Measurements from ENCODE around the gene GCN1. TPM values are rescaled to one million over a fixed set of nuclear protein-coding genes. Genes with fewer than 3 reads are reported as not detected.
A peak's percentile ranks its signal among the peaks of the same experiment; 100 is the strongest.

Gene GCN1
- total and polyA plus RNA-seq, 10 donors: 10.4 to 131 (median 95.5) TPM

DNA sequence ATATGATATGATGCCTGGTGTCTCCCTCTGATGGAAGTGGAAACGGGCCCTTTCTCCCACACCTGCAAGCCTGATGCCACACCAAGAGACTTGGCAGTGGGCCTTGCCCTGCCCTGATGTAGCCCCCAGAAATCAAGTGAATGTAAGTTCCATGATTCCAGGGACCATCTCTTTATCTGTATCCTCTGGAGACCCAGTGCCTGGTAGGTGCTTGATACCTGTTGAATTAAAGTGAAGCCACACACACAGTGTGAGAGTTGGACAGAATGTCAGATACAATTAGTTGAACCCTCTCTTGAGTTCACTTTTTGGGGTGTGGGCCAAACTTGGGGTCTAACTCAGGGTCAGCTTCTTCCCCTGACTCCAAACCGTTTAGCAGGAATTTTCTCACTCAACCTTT lies 73.2 kb downstream of the GCN1 start:
- Histone ChIP-seq H3K27ac (peak overlapping the region in 6 of 8 donors; percentile 9 to 98 (median 34)), H3K4me3 (no peak overlapping the region), H3K36me3 (peaks cover 0 to 8% (median 2%) of the 10 kb centered on the region in 6 donors), H3K9me3 (no peaks in the 10 kb centered on the region), H3K4me1 (peaks cover 23 to 92% (median 70%) of the 10 kb centered on the region in 6 donors), H3K27me3 (replicated peaks in 1 of 7) (no peaks in the 10 kb centered on the region)
- DNase-seq: no peak
- intact Hi-C loops (cut with DNase I; ENCODE audit: low total_unique reads): no loop called here
- TF ChIP-seq POLR2AphosphoS5 (IDR thresholded peaks at IDR 0.05): no peak
- TF ChIP-seq, protein P1, sequence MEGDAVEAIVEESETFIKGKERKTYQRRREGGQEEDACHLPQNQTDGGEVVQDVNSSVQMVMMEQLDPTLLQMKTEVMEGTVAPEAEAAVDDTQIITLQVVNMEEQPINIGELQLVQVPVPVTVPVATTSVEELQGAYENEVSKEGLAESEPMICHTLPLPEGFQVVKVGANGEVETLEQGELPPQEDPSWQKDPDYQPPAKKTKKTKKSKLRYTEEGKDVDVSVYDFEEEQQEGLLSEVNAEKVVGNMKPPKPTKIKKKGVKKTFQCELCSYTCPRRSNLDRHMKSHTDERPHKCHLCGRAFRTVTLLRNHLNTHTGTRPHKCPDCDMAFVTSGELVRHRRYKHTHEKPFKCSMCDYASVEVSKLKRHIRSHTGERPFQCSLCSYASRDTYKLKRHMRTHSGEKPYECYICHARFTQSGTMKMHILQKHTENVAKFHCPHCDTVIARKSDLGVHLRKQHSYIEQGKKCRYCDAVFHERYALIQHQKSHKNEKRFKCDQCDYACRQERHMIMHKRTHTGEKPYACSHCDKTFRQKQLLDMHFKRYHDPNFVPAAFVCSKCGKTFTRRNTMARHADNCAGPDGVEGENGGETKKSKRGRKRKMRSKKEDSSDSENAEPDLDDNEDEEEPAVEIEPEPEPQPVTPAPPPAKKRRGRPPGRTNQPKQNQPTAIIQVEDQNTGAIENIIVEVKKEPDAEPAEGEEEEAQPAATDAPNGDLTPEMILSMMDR (IDR thresholded peaks at IDR 0.05 in 8 of 11, conservative IDR thresholded peaks at IDR 0.05 in 3 of 11): no peak
- no peak for TF ChIP-seq POLR2A (IDR thresholded peaks at IDR 0.05)
- WGBS, 5 donors: 53 to 67% (median 59%) methylated on average over 2 of the region's 2 CpGs

- H3K4me3 ChIP-seq: peak overlapping the region in 1 of 8 donors; percentile 88
- H3K27me3 ChIP-seq (replicated peaks in 1 of 7): no peaks in the 10 kb centered on the region
- TF ChIP-seq POLR2A (IDR thresholded peaks at IDR 0.05): no peak
- TF ChIP-seq, protein P1 (IDR thresholded peaks at IDR 0.05 in 8 of 11, conservative IDR thresholded peaks at IDR 0.05 in 3 of 11): no peak
- TF ChIP-seq POLR2AphosphoS5 (IDR thresholded peaks at IDR 0.05): no peak
- peaks cover 0 to 8% (median 0%) of the 10 kb centered on the region in 6 donors for H3K36me3 ChIP-seq
- intact Hi-C loops (cut with DNase I; ENCODE audit: low total_unique reads): no loop called here
- no peak for DNase-seq
- 49 to 63% (median 53%) methylated on average over 9 of the region's 9 CpGs for WGBS, 5 donors
- peak overlapping the region; percentile 35 to 99 (median 96) for H3K27ac ChIP-seq
- no peaks in the 10 kb centered on the region for H3K9me3 ChIP-seq
- H3K4me1 ChIP-seq: peaks cover 36 to 90% (median 79%) of the 10 kb centered on the region in 6 donors
Observed at GRCh38 chr12:120119271-120119973, 75.1 kb downstream of the GCN1 start.

DNA sequence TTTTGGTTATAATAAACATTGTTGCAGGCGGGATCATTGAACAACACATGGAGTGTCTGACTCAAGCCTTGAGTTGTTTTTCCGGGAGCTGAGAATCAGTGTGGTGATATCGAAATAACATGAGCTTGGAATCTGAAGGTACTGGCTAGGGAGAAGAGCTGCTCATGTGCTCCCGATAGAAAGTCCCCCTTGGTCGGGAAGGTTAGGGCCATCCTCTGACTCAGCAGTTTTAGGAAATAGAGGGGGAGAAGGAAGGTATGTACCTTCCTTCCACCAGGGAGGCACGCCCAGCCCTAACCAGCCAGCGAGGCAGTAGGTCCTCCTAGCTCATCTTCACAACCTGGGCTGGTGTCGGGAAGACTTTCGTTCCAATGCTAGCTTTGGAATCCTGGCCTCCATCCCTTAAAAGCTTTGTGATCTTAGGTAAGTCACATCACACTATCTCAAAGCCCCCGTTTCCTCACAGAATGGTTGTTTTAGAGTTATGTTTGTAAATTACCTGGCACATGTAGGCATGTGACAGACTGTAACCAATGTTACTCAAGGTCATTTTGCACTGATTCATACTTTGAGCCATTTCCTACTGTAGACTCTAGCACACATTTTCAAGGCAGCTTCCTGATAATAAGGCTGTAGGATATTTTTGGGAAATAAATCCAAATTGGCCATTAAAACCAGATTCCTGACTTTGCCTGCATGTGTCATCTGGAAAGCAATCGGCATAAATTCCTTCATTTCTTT lies 76.0 kb downstream of the GCN1 start:
- 59 to 71% (median 68%) methylated on average over 11 of the region's 11 CpGs for WGBS, 5 donors
- DNase-seq: no peak
- Histone ChIP-seq H3K27me3 (replicated peaks in 1 of 7) (no peaks in the 10 kb centered on the region), H3K36me3 (peaks cover 0 to 17% (median 5%) of the 10 kb centered on the region in 6 donors), H3K4me1 (peaks cover 36 to 90% (median 84%) of the 10 kb centered on the region in 6 donors), H3K9me3 (no peaks in the 10 kb centered on the region), H3K27ac (peak overlapping the region; percentile 35 to 99 (median 96)), H3K4me3 (peak overlapping the region in 6 of 8 donors; percentile 77 to 92 (median 84))
- intact Hi-C loops (cut with DNase I; ENCODE audit: low total_unique reads): no loop called here
- TF ChIP-seq, protein P1 (IDR thresholded peaks at IDR 0.05 in 8 of 11, conservative IDR thresholded peaks at IDR 0.05 in 3 of 11): no peak
- TF ChIP-seq POLR2AphosphoS5 (IDR thresholded peaks at IDR 0.05): peak in 1 of 3 donors; percentile 10

GRCh38 chr12:120117961-120118320 lies 76.6 kb downstream of the GCN1 start:
- Histone ChIP-seq H3K36me3 (peaks cover 0 to 22% (median 5%) of the 10 kb centered on the region in 6 donors), H3K4me3 (peak overlapping the region; percentile 60 to 92 (median 84)), H3K27ac (peak overlapping the region; percentile 96 to 99 (median 97)), H3K27me3 (replicated peaks in 1 of 7) (no peaks in the 10 kb centered on the region), H3K4me1 (peaks cover 36 to 90% (median 81%) of the 10 kb centered on the region in 6 donors), H3K9me3 (no peaks in the 10 kb centered on the region)
- intact Hi-C loops (cut with DNase I; ENCODE audit: low total_unique reads): no loop called here
- TF ChIP-seq, protein P1 (IDR thresholded peaks at IDR 0.05 in 8 of 11, conservative IDR thresholded peaks at IDR 0.05 in 3 of 11): no peak
- TF ChIP-seq POLR2A (IDR thresholded peaks at IDR 0.05) (no peak), POLR2AphosphoS5 (IDR thresholded peaks at IDR 0.05) (no peak)
- WGBS, 5 donors: 37 to 56% (median 54%) methylated on average over 7 of the region's 7 CpGs
- no peak for DNase-seq

Data from spleen (tissue), 11 donors.